COLO668 (cell line): Measurements from ENCODE around the gene SHROOM3.

ENCODE experiments used
- DNase-seq: peaks from one replicate; lab custom pipeline; 2025; ENCODE audit not compliant: unreplicated experiment; lab: John Stamatoyannopoulos, UW

The SHROOM3 gene

GRCh38 chr4:76740192-76740591 is 305.2 kb downstream of the SHROOM3 start:
- DNase-seq, result no peak

- DNase-seq, result no peak
These were observed 306.0 kb downstream of the SHROOM3 start for GRCh38 chr4:76740866-76741662.

DNA sequence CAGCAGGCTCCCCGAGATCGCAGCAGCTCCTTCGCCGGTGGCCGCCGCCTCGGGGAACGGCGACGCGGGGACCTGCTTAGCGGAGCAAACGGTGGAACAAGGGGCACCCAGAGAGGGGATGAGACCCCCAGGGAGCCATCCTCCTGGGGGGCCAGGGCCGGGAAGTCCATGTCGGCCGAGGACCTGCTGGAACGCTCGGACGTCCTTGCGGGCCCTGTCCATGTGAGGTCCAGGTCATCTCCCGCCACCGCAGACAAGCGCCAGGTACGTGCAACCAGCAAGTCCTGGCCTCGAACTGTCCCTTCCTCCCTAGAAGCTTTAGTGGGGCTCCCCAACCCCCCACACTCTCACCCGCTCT is 306.6 kb downstream of the SHROOM3 start:
- no peak for DNase-seq

- DNase-seq, result no peak
These were observed 309.4 kb downstream of the SHROOM3 start for GRCh38 chr4:76744241-76744921.

DNA sequence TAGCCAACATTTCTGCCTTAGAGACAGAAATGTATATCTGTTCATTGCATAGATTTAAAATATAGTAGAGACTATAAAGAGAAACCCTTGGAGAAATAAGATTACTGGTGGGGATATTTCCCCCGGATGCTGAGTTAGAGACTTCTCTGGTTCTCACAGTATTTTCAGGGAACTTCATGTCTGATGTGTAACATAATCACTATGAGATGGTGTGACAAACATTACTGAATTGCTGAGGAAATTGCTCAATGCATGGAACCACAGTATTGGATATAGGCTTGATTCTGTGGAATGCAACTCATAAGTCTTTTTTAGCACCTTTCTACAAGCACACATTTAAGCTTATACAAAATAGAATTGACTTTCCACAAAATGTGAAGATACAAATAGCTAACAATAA is 310.2 kb downstream of the SHROOM3 start:
- DNase-seq, result no peak

DNA sequence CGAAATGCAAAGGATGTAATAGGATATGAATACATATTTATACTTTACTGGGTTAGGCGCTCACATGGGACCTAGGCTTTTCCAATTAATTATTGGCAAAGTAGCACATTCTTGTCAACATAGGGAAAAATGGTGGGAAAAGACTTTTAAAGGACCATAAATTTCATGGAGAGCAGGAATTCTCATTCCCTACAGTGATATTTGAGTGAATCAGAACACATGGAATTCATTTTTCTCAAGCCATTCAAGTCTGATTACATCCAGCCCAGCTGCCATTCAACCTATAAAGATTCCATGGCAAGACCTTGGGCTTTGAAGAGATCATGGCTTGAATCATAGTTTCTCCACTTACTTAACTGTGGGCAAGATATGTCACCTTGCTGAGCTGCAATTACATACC is 312.5 kb downstream of the SHROOM3 start:
- DNase-seq, result no peak

- peak; percentile 21 for DNase-seq
These were observed 313.6 kb downstream of the SHROOM3 start for GRCh38 chr4:76748649-76749048.

DNA sequence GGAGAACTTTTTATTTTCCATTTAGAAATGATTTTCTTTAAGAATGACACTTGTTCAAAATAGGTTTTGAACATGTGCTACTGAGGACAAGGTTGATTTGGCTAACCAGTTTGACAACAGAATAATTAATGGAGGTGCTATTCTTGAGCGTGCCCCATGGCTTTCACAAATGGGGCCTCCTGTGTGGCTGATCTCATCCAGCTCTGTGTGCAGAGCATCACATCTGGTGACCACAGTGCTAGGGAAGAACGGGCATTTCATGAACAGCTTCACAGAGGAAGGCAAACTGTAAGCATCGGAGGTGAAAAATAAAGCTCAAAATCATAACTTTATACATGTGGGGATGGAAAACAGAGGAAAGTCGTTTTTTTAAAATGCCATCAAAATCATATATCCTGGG is 314.3 kb downstream of the SHROOM3 start:
- no peak for DNase-seq

- no peak for DNase-seq
These were observed 315.7 kb downstream of the SHROOM3 start for GRCh38 chr4:76750716-76751115.

DNA sequence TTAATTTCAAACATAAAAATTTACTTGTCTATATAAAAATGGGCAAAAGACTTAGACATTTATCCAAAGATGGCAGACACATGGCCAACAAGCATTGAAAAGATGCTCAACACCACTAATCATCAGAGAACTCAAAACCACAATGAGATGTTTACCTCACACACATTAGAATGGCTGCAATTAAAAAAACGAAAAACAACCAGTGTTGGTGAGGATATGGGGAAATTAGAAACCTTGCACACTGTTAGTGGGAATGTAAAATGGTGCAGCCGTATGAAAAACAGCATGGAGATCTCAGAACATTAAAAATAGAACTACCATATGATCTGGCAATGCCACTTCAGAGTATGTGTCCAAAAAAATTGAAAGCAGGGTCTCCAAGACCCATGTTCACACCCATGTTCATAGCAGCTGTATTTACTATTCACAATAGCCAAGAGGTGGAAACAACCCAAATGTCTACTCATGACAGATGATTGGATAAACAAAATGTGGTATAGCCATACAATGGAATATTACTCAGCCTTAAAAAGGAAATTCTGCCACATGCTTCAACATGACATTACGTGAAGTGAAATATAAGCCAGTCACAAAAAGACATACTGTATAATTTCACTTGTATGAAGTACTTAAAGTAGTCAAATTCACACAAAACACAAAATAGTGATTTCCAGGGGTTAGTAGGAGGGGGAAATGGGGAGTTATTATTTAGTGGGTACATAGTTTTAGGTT is 316.7 kb downstream of the SHROOM3 start:
- DNase-seq, result no peak

- no peak for DNase-seq
These were observed 318.0 kb downstream of the SHROOM3 start for GRCh38 chr4:76752861-76753501.

DNA sequence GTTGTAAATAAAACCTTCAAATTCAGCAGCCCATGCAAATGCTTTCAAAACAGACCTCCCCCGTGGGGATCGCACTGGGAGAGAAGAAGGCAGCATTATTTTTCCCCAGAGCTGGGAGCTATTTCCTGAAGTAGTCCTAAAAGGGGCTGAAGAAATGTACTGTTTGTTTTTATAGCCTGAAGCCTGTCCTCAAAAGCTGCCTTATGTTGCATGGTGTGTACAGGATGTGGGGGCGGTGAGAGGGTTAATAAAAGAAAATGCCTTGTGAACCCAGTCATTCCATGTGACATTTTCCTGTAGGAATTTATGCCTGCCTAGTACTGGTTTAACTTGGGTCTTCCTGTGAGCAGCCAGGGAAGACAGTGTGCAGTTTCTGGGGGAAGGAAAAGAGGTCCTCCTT is 318.8 kb downstream of the SHROOM3 start:
- DNase-seq, result no peak

- no peak for DNase-seq
These were observed 319.4 kb downstream of the SHROOM3 start for GRCh38 chr4:76754439-76754838.

- DNase-seq, result no peak
These were observed 320.7 kb downstream of the SHROOM3 start for GRCh38 chr4:76755756-76756155.

GRCh38 chr4:76756416-76756815 is 321.4 kb downstream of the SHROOM3 start:
- DNase-seq, result no peak

- DNase-seq, result no peak
These were observed 322.4 kb downstream of the SHROOM3 start for GRCh38 chr4:76757418-76757939.

DNA sequence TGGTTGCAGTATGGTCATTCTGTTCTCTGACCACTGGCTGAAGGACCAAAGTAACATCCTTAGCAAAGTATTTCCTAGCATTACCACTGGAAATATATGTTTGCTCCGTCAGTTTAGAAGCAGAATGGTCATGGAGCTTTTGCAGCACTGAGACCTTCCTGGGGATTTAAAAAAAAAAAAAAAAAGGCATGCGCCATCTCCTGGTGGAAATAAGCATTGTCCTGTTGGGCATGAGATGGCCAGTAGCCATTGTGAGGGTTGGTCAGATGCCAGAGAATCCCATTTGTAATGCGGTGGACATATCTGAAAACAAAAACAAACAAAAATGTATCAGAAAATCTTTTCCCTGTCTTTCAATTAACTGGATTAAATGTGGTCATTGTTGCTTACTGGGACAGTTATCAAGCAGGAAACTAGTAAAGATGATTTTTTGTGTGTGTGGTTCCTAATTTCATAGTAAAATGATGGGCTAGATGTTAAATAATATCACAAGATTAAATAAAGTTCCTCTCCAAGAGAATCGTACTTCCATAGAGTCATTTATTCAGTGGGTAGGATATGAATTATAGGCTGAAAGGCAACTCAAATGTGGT is 323.4 kb downstream of the SHROOM3 start:
- peak; percentile 32 for DNase-seq

DNA sequence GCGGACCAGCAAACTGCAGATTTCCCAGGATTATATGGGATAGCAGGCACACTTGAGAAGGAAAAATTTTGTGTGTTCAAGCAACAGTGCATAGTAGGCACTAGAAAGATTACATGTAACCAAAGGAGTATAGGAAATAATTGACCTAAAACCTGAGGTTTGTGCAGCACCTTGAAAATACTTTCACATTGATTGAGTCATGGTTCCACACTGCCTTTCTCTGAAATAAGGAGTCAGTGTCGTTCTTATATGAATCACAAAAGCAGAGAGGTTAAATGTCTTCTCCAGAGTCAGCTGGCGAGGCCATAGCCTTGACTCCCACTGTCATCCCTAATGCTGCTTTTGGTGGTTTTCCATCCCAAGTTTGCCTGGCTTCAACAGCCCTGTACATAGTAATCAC is 324.0 kb downstream of the SHROOM3 start:
- no peak for DNase-seq

- no peak for DNase-seq
These were observed 325.2 kb downstream of the SHROOM3 start for GRCh38 chr4:76760193-76760592.

DNA sequence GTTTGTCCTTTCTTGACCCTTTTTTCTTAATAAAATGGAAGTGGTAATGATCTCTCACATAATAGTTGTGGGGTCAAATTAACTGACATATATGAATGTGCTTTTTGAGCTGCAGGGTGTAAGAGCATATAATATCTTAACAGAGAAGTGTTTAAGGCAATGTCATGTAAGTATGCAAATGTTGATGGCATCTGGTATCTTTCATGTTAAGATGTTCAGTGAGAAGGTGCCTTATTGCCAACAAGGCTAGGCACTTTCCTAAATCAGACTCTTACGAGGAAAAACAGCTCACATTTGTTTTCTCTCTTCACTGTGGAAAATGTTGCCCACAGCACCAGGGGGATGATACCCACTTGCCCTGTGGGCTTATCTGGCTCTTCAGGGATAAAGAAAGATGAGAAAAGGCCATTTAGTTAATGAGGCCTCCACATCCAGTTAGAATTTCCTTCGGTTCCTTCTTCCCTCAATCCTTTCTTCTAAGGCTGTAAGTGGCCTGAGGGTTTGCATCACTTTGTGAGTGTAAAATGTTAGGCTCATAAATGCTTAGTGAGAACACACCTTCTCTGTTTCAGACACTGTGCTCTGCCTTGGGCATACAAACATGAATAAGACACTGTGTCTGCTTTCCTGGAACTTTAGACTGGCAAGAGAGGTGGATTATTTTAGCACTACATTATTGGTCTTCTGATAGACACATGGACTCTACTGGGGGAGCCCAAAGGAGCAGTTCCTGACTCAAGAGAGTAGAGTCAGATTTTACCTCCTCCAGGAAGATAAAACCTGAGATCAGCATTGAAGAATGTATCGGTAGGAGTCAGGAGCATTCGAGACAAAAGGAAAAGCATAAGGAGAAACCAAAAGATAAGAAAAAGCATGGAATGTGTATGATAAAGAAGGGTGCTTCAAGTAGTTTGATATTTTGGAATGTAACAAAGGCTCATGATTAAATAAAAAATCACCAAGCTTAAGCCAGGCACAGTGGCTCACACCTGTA is 327.4 kb downstream of the SHROOM3 start:
- no peak for DNase-seq
